Endodermal cell (in vitro differentiated cells): ENCODE measurements around the gene REPS2. TPM values are rescaled to one million over a fixed set of nuclear protein-coding genes. Genes with fewer than 3 reads are reported as not detected.

Experiments
- DNase-seq: peaks from one replicate; pipeline ENCODE4 v3.0.0-alpha.2; 2017
- H3K27ac ChIP-seq: 2 replicates; pipeline ENCODE4 v1.5.1; 2013; ENCODE audit warnings: mild to moderate bottlenecking, low read depth, low read length, moderate library complexity
- H3K27me3 ChIP-seq: 2 replicates; pipeline ENCODE4 v1.6.1; 2013; ENCODE audit warnings: mild to moderate bottlenecking, low read length, moderate library complexity; ENCODE audit not compliant: insufficient read depth, control insufficient read depth, poor library complexity, severe bottlenecking
- H3K36me3 ChIP-seq: 2 replicates; pipeline ENCODE4 v1.7.0; 2013; ENCODE audit warnings: mild to moderate bottlenecking, low read length, moderate library complexity; ENCODE audit not compliant: control insufficient read depth, insufficient read depth
- H3K4me1 ChIP-seq: one replicate; pipeline ENCODE4 v1.7.0; 2013; ENCODE audit warnings: low read length; ENCODE audit not compliant: control insufficient read depth, insufficient read depth
- H3K4me3 ChIP-seq: 2 replicates; pipeline ENCODE4 v1.5.1; 2013; ENCODE audit warnings: mild to moderate bottlenecking, low read length, moderate library complexity
- H3K9ac ChIP-seq: 2 replicates; pipeline ENCODE4 v1.6.1; 2013; ENCODE audit warnings: mild to moderate bottlenecking, low read length, moderate library complexity; ENCODE audit not compliant: poor library complexity, severe bottlenecking; ENCODE audit errors: extremely low read depth
- H3K9me3 ChIP-seq: 2 replicates; pipeline ENCODE4 v1.6.1; 2013; ENCODE audit warnings: mild to moderate bottlenecking, low read length, moderate library complexity; ENCODE audit not compliant: control insufficient read depth
- H3K27ac Mint-ChIP-seq: 2 replicates; pipeline ENCODE4 v1.8.0; 2020; ENCODE audit warnings: mixed read lengths
- H3K27me3 Mint-ChIP-seq: 2 replicates; pipeline ENCODE4 v1.8.0; 2021; ENCODE audit warnings: mild to moderate bottlenecking, mixed read lengths; ENCODE audit not compliant: insufficient read depth
- H3K36me3 Mint-ChIP-seq: 2 replicates; pipeline ENCODE4 v1.8.0; 2020; ENCODE audit warnings: low read depth, mixed read lengths
- H3K4me1 Mint-ChIP-seq: 2 replicates; pipeline ENCODE4 v1.8.0; 2020; ENCODE audit warnings: mixed read lengths
- H3K4me3 Mint-ChIP-seq: 2 replicates; pipeline ENCODE4 v1.8.0; 2020; ENCODE audit warnings: mild to moderate bottlenecking, moderate library complexity, mixed read lengths
- H3K9me3 Mint-ChIP-seq: 2 replicates; pipeline ENCODE4 v1.8.0; 2020; ENCODE audit warnings: mild to moderate bottlenecking, mixed read lengths
- CTCF ChIP-seq: fragments of 200-600 bp; sonication (generic); conservative IDR thresholded peaks from 2 replicates; pipeline ENCODE4 v1.5.0; 2021; ENCODE audit warnings: antibody characterized with exemption, mild to moderate bottlenecking
- WGBS, 2 experiments: methylation state at CpG; one replicate each; pipeline versions ENCODE4 v1.1.5 to v1.1.7; 2013; ENCODE audit warnings: missing lambda C conversion rate in 2 of 2, mixed read lengths in 1 of 2; ENCODE audit not compliant: insufficient coverage in 1 of 2, insufficient read length in 1 of 2; 5-methylcytosine and 5-hydroxymethylcytosine counted together
- total RNA-seq, 2 donors: library from RNA; stranded (reverse); fragmentation: NEBNext Ultra II Directional in 1 of 2; extraction: Animal tissue kit (Norgen Biotek cat#: 25700) in 1 of 2; gene quantifications; 2 replicates in 1 of 2; 3 replicates in 1 of 2; pipeline ENCODE4 v1.2.1, GENCODE V29; 2021

REPS2 gene
- total RNA-seq, 2 donors from 2014 or later, result 4.3 to 16.6 TPM

- peaks cover 9% of the 10 kb centered on the region for H3K36me3 Mint-ChIP-seq
- no peak overlapping the region for H3K4me3 Mint-ChIP-seq
- Histone ChIP-seq H3K36me3 (no peaks in the 10 kb centered on the region), H3K27ac (no peak overlapping the region), H3K4me1 (no peaks in the 10 kb centered on the region), H3K4me3 (no peak overlapping the region), H3K9me3 (peaks cover 35% of the 10 kb centered on the region), H3K27me3 (no peaks in the 10 kb centered on the region), H3K9ac (no peak overlapping the region)
- 87% methylated on average over 1 of the region's 1 CpG; no CpG with 5 or more reads in 1 of the 2 experiments for WGBS, 2 experiments
- no peaks in the 10 kb centered on the region for H3K4me1 Mint-ChIP-seq
- H3K27me3 Mint-ChIP-seq, result no peaks in the 10 kb centered on the region
- no peak for DNase-seq
- TF ChIP-seq CTCF, result no peak
- H3K9me3 Mint-ChIP-seq, result peaks cover 50% of the 10 kb centered on the region
- no peak overlapping the region for H3K27ac Mint-ChIP-seq
These were observed 215.5 kb downstream of the REPS2 start for GRCh38 chrX:17161991-17162390.

GRCh38 chrX:17164079-17164478, 217.6 kb downstream of the REPS2 start:
- no peak overlapping the region for H3K4me3 ChIP-seq
- no peaks in the 10 kb centered on the region for H3K27me3 ChIP-seq
- H3K4me1 Mint-ChIP-seq, result no peaks in the 10 kb centered on the region
- peaks cover 9% of the 10 kb centered on the region for H3K36me3 Mint-ChIP-seq
- DNase-seq, result no peak
- H3K9me3 Mint-ChIP-seq, result peaks cover 50% of the 10 kb centered on the region
- H3K36me3 ChIP-seq, result no peaks in the 10 kb centered on the region
- no peak overlapping the region for H3K27ac Mint-ChIP-seq
- peaks cover 35% of the 10 kb centered on the region for H3K9me3 ChIP-seq
- no peak overlapping the region for H3K27ac ChIP-seq
- WGBS, 2 experiments, result no CpG with 5 or more reads among the region's 1 CpG
- no peaks in the 10 kb centered on the region for H3K27me3 Mint-ChIP-seq
- H3K9ac ChIP-seq, result no peak overlapping the region
- no peak for TF ChIP-seq CTCF
- H3K4me3 Mint-ChIP-seq, result no peak overlapping the region
- no peaks in the 10 kb centered on the region for H3K4me1 ChIP-seq

GRCh38 chrX:17164941-17165340, 218.5 kb downstream of the REPS2 start:
- WGBS, 2 experiments, result 80 to 88% methylated on average over 1 of the region's 1 CpG
- TF ChIP-seq CTCF, result no peak
- no peaks in the 10 kb centered on the region for H3K27me3 Mint-ChIP-seq
- H3K9ac ChIP-seq, result no peak overlapping the region
- H3K4me1 Mint-ChIP-seq, result no peaks in the 10 kb centered on the region
- peaks cover 9% of the 10 kb centered on the region for H3K36me3 Mint-ChIP-seq
- no peak overlapping the region for H3K4me3 ChIP-seq
- no peak overlapping the region for H3K4me3 Mint-ChIP-seq
- H3K27ac Mint-ChIP-seq, result no peak overlapping the region
- H3K27ac ChIP-seq, result no peak overlapping the region
- no peaks in the 10 kb centered on the region for H3K36me3 ChIP-seq
- peaks cover 35% of the 10 kb centered on the region for H3K9me3 ChIP-seq
- no peaks in the 10 kb centered on the region for H3K4me1 ChIP-seq
- peaks cover 48% of the 10 kb centered on the region for H3K9me3 Mint-ChIP-seq
- no peak for DNase-seq
- H3K27me3 ChIP-seq, result no peaks in the 10 kb centered on the region
